Measurements from ENCODE around the gene CIAO2B.
A peak's percentile ranks its signal among the peaks of the same experiment; 100 is the strongest.
"Not testable (repeated sequence)": the region's sequence is repeated elsewhere in the genome, so short reads cannot be mapped to it uniquely, and the experiment has no call there.

Gene CIAO2B

DNA sequence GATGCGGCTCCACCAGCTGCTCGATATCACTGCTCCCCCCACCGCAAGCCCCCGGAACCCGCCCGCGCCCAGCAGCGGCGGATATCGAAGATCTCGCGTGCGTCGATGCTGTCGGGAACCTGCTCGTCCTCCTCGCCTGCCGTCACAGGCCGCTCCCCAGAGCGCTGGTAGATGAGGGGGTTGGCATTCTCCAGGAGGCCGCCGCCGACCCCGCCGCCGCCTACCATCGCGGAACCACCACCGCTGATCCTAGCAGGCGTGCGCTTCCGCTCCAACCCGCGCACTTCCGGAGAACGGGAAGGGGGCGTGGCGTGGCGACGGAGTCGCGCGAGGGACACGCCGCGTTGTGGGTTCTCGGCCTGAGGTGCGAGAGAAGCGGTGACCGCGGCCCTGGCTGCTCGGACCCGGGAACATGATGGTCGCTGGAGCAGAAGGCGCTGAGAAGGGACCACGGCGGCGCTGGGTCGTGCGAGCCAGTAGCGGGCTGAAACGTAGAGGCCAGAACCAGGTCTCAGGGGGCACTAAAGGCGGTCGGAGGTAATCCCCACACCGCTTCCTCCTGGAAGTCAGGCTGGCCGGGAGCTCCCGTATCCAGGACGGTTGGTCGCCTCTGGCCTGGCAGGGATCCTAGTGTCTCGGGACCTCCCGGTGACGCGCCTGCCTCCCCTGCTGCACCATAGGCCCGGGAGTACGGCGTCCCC lies at the start of gene CIAO2B:
TSS of gene CIAO2B (minus strand) at position 265 of the 701 bp plus-strand sequence. CDS start at position 227, 38 bp downstream.
- Histone ChIP-seq H3K4me1 (ENCODE audit: control insufficient read depth, insufficient read depth, low read length) (0 out of 2 replicates have a peak, but pooled peaks cover 5% of the 10 kb centered on the region), H3K9me3 (ENCODE audit: control insufficient read depth, insufficient read depth, low read length) (no peaks in the 10 kb centered on the region), H3K4me3 (ENCODE audit: low read depth, low read length) (peak within 1 kb of the TSS; percentile 72), H3K27me3 (ENCODE audit: control insufficient read depth, insufficient read depth, low read length) (peaks cover 13% of the 10 kb centered on the region), H3K27ac (ENCODE audit: low read depth, low read length) (no peak within 1 kb of the TSS), H3K9ac (ENCODE audit: low read depth, low read length) (peak within 1 kb of the TSS; percentile 29), H3K36me3 (ENCODE audit: control insufficient read depth, insufficient read depth, low read length) (no peaks in the 10 kb centered on the region; the same call in 1 of the 2 replicates)

- no peaks in the 10 kb centered on the region for H3K36me3 ChIP-seq (ENCODE audit: control insufficient read depth, insufficient read depth, low read length)
- H3K27ac ChIP-seq (ENCODE audit: low read depth, low read length), result no peak overlapping the region
- H3K27me3 ChIP-seq (ENCODE audit: control insufficient read depth, insufficient read depth, low read length), result no peaks in the 10 kb centered on the region
- H3K9ac ChIP-seq (ENCODE audit: low read depth, low read length), result no peak overlapping the region
- H3K9me3 ChIP-seq (ENCODE audit: control insufficient read depth, insufficient read depth, low read length), result no peaks in the 10 kb centered on the region
- no peak overlapping the region for H3K4me3 ChIP-seq (ENCODE audit: low read depth, low read length)
- no peaks in the 10 kb centered on the region for H3K4me1 ChIP-seq (ENCODE audit: control insufficient read depth, insufficient read depth, low read length)
Measured at GRCh38 chr16:66983033-66983432, 48.8 kb upstream of the CIAO2B start.

DNA sequence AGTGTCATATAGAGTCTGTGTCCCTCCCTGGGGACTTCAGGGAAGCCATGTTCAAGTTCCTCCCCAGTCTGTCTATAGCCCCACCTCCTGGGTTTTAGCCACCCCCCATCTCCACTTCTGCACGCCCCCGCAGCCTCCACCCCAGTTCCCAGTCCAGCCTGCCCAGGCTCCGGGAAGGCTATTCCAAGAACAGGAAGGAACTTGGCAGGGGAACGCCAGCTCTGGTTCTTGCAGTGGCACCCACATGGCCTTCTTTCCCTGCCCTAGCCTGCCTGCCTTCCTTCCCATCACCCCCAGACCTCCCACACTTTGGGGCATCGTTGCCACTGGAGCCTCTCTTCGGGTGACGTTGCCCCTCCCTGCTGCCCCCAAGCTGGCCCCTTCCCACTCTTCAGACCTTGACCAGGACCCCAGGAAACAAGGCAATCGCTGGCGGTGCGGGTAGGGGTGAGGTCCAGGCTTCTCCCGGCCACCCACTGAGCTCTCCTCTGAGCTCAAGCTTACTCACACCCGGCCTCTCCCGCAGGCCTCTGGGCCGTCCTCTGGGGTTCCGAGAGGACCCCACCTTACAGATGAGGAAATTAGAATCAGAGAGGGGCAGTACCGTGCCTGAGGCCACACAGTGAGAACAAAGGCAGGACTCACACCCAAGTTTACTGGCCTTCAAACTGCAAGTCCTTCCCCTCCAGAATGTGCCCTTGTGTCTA lies 45.0 kb upstream of the CIAO2B start:
- Histone ChIP-seq H3K9me3 (ENCODE audit: control insufficient read depth, insufficient read depth, low read length) (no peaks in the 10 kb centered on the region), H3K4me3 (ENCODE audit: low read depth, low read length) (no peak overlapping the region), H3K27ac (ENCODE audit: low read depth, low read length) (no peak overlapping the region), H3K4me1 (ENCODE audit: control insufficient read depth, insufficient read depth, low read length) (no peaks in the 10 kb centered on the region), H3K36me3 (ENCODE audit: control insufficient read depth, insufficient read depth, low read length) (no peaks in the 10 kb centered on the region), H3K9ac (ENCODE audit: low read depth, low read length) (no peak overlapping the region), H3K27me3 (ENCODE audit: control insufficient read depth, insufficient read depth, low read length) (no peaks in the 10 kb centered on the region)

GRCh38 chr16:66977341-66978113 lies 43.3 kb upstream of the CIAO2B start:
- H3K9ac ChIP-seq (ENCODE audit: low read depth, low read length), result no peak overlapping the region
- H3K27me3 ChIP-seq (ENCODE audit: control insufficient read depth, insufficient read depth, low read length), result no peaks in the 10 kb centered on the region
- H3K9me3 ChIP-seq (ENCODE audit: control insufficient read depth, insufficient read depth, low read length), result no peaks in the 10 kb centered on the region
- H3K27ac ChIP-seq (ENCODE audit: low read depth, low read length), result no peak overlapping the region
- no peaks in the 10 kb centered on the region for H3K36me3 ChIP-seq (ENCODE audit: control insufficient read depth, insufficient read depth, low read length)
- H3K4me3 ChIP-seq (ENCODE audit: low read depth, low read length), result no peak overlapping the region
- no peaks in the 10 kb centered on the region for H3K4me1 ChIP-seq (ENCODE audit: control insufficient read depth, insufficient read depth, low read length)

DNA sequence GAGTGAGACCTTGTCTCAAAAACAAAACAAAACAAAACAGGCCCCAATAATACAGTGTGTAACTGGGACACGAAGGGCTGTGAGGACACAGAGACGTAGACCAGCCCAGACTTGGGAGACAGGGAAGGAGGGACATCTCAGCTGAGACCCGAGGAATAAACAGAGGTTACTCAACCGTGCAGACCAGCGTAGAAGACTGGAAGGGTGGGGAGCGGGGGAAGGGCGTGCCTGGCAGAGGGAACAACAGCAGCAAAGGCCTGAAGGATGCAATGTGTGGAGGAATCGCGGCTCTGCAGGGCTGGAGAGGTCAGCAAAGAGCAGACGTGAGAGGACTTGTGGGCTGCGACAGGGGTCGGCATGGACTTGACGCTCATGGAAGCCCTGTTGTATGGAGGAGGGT lies 42.5 kb upstream of the CIAO2B start:
- H3K4me3 ChIP-seq (ENCODE audit: low read depth, low read length), result no peak overlapping the region
- H3K27ac ChIP-seq (ENCODE audit: low read depth, low read length), result no peak overlapping the region
- H3K36me3 ChIP-seq (ENCODE audit: control insufficient read depth, insufficient read depth, low read length), result no peaks in the 10 kb centered on the region
- no peaks in the 10 kb centered on the region for H3K27me3 ChIP-seq (ENCODE audit: control insufficient read depth, insufficient read depth, low read length)
- H3K4me1 ChIP-seq (ENCODE audit: control insufficient read depth, insufficient read depth, low read length), result no peaks in the 10 kb centered on the region
- H3K9ac ChIP-seq (ENCODE audit: low read depth, low read length), result no peak overlapping the region
- no peaks in the 10 kb centered on the region for H3K9me3 ChIP-seq (ENCODE audit: control insufficient read depth, insufficient read depth, low read length)

GRCh38 chr16:66975302-66975893 lies 41.2 kb upstream of the CIAO2B start:
- H3K27ac ChIP-seq (ENCODE audit: low read depth, low read length), result no peak overlapping the region
- H3K4me3 ChIP-seq (ENCODE audit: low read depth, low read length), result no peak overlapping the region

GRCh38 chr16:66974932-66975246 lies 40.7 kb upstream of the CIAO2B start:
- H3K9me3 ChIP-seq (ENCODE audit: control insufficient read depth, insufficient read depth, low read length); H3K27ac ChIP-seq (ENCODE audit: low read depth, low read length); H3K4me3 ChIP-seq (ENCODE audit: low read depth, low read length); H3K4me1 ChIP-seq (ENCODE audit: control insufficient read depth, insufficient read depth, low read length); H3K27me3 ChIP-seq (ENCODE audit: control insufficient read depth, insufficient read depth, low read length); H3K36me3 ChIP-seq (ENCODE audit: control insufficient read depth, insufficient read depth, low read length); H3K9ac ChIP-seq (ENCODE audit: low read depth, low read length): not testable (repeated sequence)

More at GRCh38 chr16:66975302-66975893, 41.2 kb upstream of the CIAO2B start:
- no peaks in the 10 kb centered on the region for H3K4me1 ChIP-seq (ENCODE audit: control insufficient read depth, insufficient read depth, low read length)
- H3K9ac ChIP-seq (ENCODE audit: low read depth, low read length), result no peak overlapping the region
- no peaks in the 10 kb centered on the region for H3K9me3 ChIP-seq (ENCODE audit: control insufficient read depth, insufficient read depth, low read length)
- H3K36me3 ChIP-seq (ENCODE audit: control insufficient read depth, insufficient read depth, low read length), result no peaks in the 10 kb centered on the region
- H3K27me3 ChIP-seq (ENCODE audit: control insufficient read depth, insufficient read depth, low read length), result no peaks in the 10 kb centered on the region

- not testable (repeated sequence) for H3K36me3 ChIP-seq (ENCODE audit: control insufficient read depth, insufficient read depth, low read length); H3K9ac ChIP-seq (ENCODE audit: low read depth, low read length); H3K27ac ChIP-seq (ENCODE audit: low read depth, low read length); H3K4me1 ChIP-seq (ENCODE audit: control insufficient read depth, insufficient read depth, low read length); H3K9me3 ChIP-seq (ENCODE audit: control insufficient read depth, insufficient read depth, low read length); H3K4me3 ChIP-seq (ENCODE audit: low read depth, low read length); H3K27me3 ChIP-seq (ENCODE audit: control insufficient read depth, insufficient read depth, low read length)
Measured at GRCh38 chr16:66974156-66974931, 40.1 kb upstream of the CIAO2B start.

DNA sequence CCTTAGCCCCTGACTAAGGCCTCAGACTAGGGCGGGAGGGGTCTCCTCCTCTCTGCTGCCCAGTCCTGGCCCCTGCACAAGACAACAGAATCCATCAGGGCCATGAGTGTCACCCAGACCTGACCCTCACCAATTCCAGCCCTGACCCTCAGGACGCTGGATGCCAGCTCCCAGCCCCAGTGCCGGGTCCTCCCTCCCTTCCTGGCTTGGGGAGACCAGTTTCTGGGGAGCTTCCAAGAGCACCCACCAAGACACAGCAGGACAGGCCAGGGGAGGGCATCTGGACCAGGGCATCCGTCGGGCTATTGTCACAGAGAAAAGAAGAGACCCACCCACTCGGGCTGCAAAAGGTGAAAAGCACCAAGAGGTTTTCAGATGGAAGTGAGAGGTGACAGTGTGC lies 39.5 kb upstream of the CIAO2B start:
- H3K9me3 ChIP-seq (ENCODE audit: control insufficient read depth, insufficient read depth, low read length), result no peaks in the 10 kb centered on the region
- H3K9ac ChIP-seq (ENCODE audit: low read depth, low read length), result no peak overlapping the region
- H3K36me3 ChIP-seq (ENCODE audit: control insufficient read depth, insufficient read depth, low read length), result no peaks in the 10 kb centered on the region
- H3K4me3 ChIP-seq (ENCODE audit: low read depth, low read length), result no peak overlapping the region
- no peaks in the 10 kb centered on the region for H3K27me3 ChIP-seq (ENCODE audit: control insufficient read depth, insufficient read depth, low read length)
- no peaks in the 10 kb centered on the region for H3K4me1 ChIP-seq (ENCODE audit: control insufficient read depth, insufficient read depth, low read length)
- H3K27ac ChIP-seq (ENCODE audit: low read depth, low read length), result no peak overlapping the region

DNA sequence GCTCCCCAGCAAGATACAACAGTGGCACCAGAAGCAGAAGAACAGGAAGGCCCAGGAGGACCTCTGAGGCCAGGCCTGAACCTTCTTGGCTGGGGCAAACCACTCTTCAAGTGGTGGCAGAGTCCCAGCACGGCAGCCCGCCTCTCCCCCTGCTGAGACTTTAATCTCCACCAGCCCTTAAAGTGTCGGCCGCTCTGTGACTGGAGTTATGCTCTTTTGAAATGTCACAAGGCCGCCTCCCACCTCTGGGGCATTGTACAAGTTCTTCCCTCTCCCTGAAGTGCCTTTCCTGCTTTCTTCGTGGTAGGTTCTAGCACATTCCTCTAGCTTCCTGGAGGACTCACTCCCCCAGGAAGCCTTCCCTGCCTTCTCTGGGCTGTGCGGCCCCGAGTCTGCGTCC lies 38.8 kb upstream of the CIAO2B start:
- no peaks in the 10 kb centered on the region for H3K9me3 ChIP-seq (ENCODE audit: control insufficient read depth, insufficient read depth, low read length)
- no peak overlapping the region for H3K9ac ChIP-seq (ENCODE audit: low read depth, low read length)
- no peaks in the 10 kb centered on the region for H3K27me3 ChIP-seq (ENCODE audit: control insufficient read depth, insufficient read depth, low read length)
- no peak overlapping the region for H3K27ac ChIP-seq (ENCODE audit: low read depth, low read length)
- H3K4me1 ChIP-seq (ENCODE audit: control insufficient read depth, insufficient read depth, low read length), result no peaks in the 10 kb centered on the region
- H3K4me3 ChIP-seq (ENCODE audit: low read depth, low read length), result no peak overlapping the region
- no peaks in the 10 kb centered on the region for H3K36me3 ChIP-seq (ENCODE audit: control insufficient read depth, insufficient read depth, low read length)
